ENCODE data around the gene HNRNPK. TPM values are rescaled to one million over a fixed set of nuclear protein-coding genes. Genes with fewer than 3 reads are reported as not detected.
A peak's percentile ranks its signal among the peaks of the same experiment; 100 is the strongest.

Gene HNRNPK
- polyA plus RNA-seq, 3 donors: 307 to 743 (median 645) TPM

- Mint-ChIP-seq H3K27ac (no peak overlapping the region), H3K4me3 (no peak overlapping the region), H3K4me1 (peaks cover 10% of the 10 kb centered on the region), H3K27me3 (ENCODE audit: low read depth in 3 of 3) (peaks cover 0 to 1% (median 0%) of the 10 kb centered on the region in 3 donors), H3K36me3 (peaks cover 58 to 74% of the 10 kb centered on the region in 2 donors), H3K9me3 (peaks cover 0 to 3% (median 0%) of the 10 kb centered on the region in 7 donors)
- no peak for DNase-seq
- Histone ChIP-seq H3K27ac (ENCODE audit: low read depth in 1 of 2, low read length in 2 of 2) (no peak overlapping the region), H3K9me3 (replicated peaks in 1 of 2; ENCODE audit: control insufficient read depth in 1 of 2, insufficient read depth in 1 of 2, low read length in 2 of 2) (no peaks in the 10 kb centered on the region), H3K4me2 (replicated peaks; ENCODE audit: extremely low read depth, low read length, poor library complexity, severe bottlenecking) (no peak overlapping the region), H3K4me3 (replicated peaks in 1 of 3; ENCODE audit: low read depth in 2 of 3, low read length in 3 of 3) (no peak overlapping the region), H3K36me3 (replicated peaks in 1 of 2; ENCODE audit: control insufficient read depth in 1 of 2, insufficient read depth in 2 of 2, low read length in 2 of 2) (peaks cover 50 to 73% of the 10 kb centered on the region in 2 donors), H3K79me2 (ENCODE audit: insufficient read depth, low read length) (no peaks in the 10 kb centered on the region), H3K9ac (ENCODE audit: insufficient read depth, low read length, poor library complexity, severe bottlenecking) (no peak overlapping the region), H2AFZ (ENCODE audit: insufficient read depth, low read depth, low read length, poor library complexity, severe bottlenecking) (no peak overlapping the region), H4K20me1 (ENCODE audit: insufficient read depth, low read length) (no peaks in the 10 kb centered on the region), H3K27me3 (ENCODE audit: control insufficient read depth in 2 of 2, insufficient read depth in 2 of 2, low read length in 2 of 2) (no peaks in the 10 kb centered on the region), H3K4me1 (ENCODE audit: control insufficient read depth in 1 of 2, insufficient read depth in 2 of 2, low read length in 2 of 2) (peaks cover 6 to 11% of the 10 kb centered on the region in 2 donors)
- intact Hi-C loops (cut with micrococcal nuclease): no loop called here
- no peak for TF ChIP-seq CTCF (IDR thresholded peaks at IDR 0.05)
- WGBS (ENCODE audit: insufficient coverage): 86% methylated on average over 3 of the region's 5 CpGs
Measured at GRCh38 chr9:83940590-83941303, 39.3 kb downstream of the HNRNPK start.

- H3K36me3 Mint-ChIP-seq: peaks cover 41 to 48% of the 10 kb centered on the region in 2 donors
- H3K27ac Mint-ChIP-seq: peak overlapping the region in 4 of 7 donors; percentile 16 to 65 (median 31)
- Histone ChIP-seq H3K27me3 (ENCODE audit: control insufficient read depth in 2 of 2, insufficient read depth in 2 of 2, low read length in 2 of 2) (no peaks in the 10 kb centered on the region), H3K9ac (ENCODE audit: insufficient read depth, low read length, poor library complexity, severe bottlenecking) (no peak overlapping the region), H3K79me2 (ENCODE audit: insufficient read depth, low read length) (no peaks in the 10 kb centered on the region), H3K36me3 (replicated peaks in 1 of 2; ENCODE audit: control insufficient read depth in 1 of 2, insufficient read depth in 2 of 2, low read length in 2 of 2) (peaks cover 35 to 46% of the 10 kb centered on the region in 2 donors), H3K27ac (ENCODE audit: low read depth in 1 of 2, low read length in 2 of 2) (no peak overlapping the region), H4K20me1 (ENCODE audit: insufficient read depth, low read length) (no peaks in the 10 kb centered on the region), H3K4me3 (replicated peaks in 1 of 3; ENCODE audit: low read depth in 2 of 3, low read length in 3 of 3) (no peak overlapping the region), H3K9me3 (replicated peaks in 1 of 2; ENCODE audit: control insufficient read depth in 1 of 2, insufficient read depth in 1 of 2, low read length in 2 of 2) (no peaks in the 10 kb centered on the region), H3K4me2 (replicated peaks; ENCODE audit: extremely low read depth, low read length, poor library complexity, severe bottlenecking) (no peak overlapping the region), H3K4me1 (ENCODE audit: control insufficient read depth in 1 of 2, insufficient read depth in 2 of 2, low read length in 2 of 2) (peaks cover 29 to 34% of the 10 kb centered on the region in 2 donors), H2AFZ (ENCODE audit: insufficient read depth, low read depth, low read length, poor library complexity, severe bottlenecking) (peak overlapping the region; percentile 2)
- peaks cover 0 to 1% (median 0%) of the 10 kb centered on the region in 3 donors for H3K27me3 Mint-ChIP-seq (ENCODE audit: low read depth in 3 of 3)
- WGBS (ENCODE audit: insufficient coverage): no CpG with 5 or more reads among the region's 1 CpG
- peak; percentile 50 to 78 (median 70) for DNase-seq
- peaks cover 0 to 1% (median 0%) of the 10 kb centered on the region in 7 donors for H3K9me3 Mint-ChIP-seq
- intact Hi-C loops (cut with micrococcal nuclease): loop anchor here (1.0 to 5.0 kb wide), 5 partner anchors 234 to 377 kb away; no protein-coding TSS in a partner anchor
- TF ChIP-seq CTCF (IDR thresholded peaks at IDR 0.05): peak; percentile 86
- H3K4me3 Mint-ChIP-seq: no peak overlapping the region
- H3K4me1 Mint-ChIP-seq: peaks cover 33% of the 10 kb centered on the region
Measured at GRCh38 chr9:83937861-83938455, 42.1 kb downstream of the HNRNPK start.

Data from CD14-positive monocyte (primary cell).